NCI-H1092 treated with DMSO at 0.1 percent for 48 hours (cell line): ENCODE measurements around the gene PSMD10.

ENCODE experiments used
- DNase-seq: peaks from one replicate; lab custom pipeline; 2025; lab: John Stamatoyannopoulos, UW

The PSMD10 gene

GRCh38 chrX:108072746-108073145, 18.6 kb downstream of the PSMD10 start:
- DNase-seq = no peak

DNA sequence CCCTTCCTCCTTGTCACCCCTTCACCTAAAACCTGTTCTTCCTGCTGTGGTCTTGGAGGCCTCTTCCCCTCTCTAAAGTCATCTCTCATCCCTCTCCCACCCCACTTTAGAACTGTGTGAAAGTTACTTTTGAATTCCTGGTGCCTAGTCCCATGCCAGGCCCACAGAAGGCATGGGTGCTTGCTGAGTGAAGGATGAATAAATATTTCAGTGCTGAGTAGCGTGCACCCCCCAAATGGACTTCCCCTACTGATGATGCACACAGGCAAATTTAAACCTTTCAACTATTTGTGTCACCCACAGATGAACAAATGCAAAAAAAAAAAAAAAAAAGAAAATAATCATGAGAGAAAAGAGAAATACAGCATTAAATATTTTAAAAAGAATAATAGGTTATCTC, 19.8 kb downstream of the PSMD10 start:
- DNase-seq = no peak

DNA sequence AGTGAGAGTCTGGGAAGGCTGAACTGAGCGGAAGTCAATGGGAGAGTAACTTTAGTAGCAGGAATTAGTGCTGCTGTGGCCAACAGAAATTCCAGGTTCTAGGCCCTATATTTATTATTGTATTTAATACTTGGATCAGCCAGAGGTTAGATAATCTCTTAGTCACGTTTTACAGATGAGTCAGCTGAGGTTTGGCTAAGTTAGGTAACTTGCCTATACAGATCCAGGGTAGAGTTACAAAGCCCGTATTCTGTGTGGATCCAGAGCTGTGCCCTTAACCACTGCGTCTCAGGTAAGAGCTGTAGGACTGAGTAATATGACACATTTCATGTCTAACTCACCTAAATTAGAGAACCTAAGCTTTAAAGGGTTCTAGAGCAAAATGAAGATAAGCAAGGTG, 20.5 kb downstream of the PSMD10 start:
- no peak for DNase-seq

DNA sequence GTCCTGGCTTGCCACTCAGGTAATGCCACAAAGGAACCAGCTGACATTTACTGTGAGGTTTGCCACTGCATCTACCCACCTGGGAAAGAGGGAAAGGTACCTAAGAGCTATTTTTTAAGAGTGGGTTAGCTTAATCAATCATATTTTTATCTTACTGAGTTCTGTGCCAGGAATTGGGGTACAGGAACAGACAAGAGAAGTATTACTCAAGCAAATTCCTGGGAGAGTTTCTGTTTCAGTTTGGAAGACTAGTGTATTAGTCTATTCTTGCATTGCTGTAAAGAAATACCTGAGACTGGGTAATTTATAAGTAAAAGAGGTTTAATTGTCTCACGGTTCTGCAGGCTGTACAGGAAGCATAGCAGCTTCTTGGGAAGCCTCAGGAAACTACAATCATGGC, 23.2 kb downstream of the PSMD10 start:
- DNase-seq = no peak

DNA sequence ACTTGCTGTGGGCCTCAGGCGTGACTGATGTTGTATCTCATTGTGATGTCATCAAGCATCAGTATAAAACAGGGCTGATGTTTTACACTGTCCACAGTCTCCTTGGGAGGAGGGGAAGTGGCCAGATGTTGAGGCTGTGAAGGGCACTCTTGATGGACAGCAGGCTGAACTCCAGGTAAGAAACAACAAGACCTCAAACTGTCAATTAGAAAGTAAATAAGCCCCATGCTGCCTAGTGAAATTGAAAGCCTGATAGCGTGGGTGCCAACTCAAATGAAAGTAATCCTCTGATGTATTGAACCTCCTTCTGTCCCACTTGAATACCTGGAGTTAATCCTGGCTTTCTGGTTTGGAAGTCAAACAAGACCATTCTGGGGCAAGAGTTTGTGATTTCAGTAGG, 26.7 kb downstream of the PSMD10 start:
- no peak for DNase-seq

GRCh38 chrX:108064001-108064400, 27.3 kb downstream of the PSMD10 start:
- DNase-seq = no peak

DNA sequence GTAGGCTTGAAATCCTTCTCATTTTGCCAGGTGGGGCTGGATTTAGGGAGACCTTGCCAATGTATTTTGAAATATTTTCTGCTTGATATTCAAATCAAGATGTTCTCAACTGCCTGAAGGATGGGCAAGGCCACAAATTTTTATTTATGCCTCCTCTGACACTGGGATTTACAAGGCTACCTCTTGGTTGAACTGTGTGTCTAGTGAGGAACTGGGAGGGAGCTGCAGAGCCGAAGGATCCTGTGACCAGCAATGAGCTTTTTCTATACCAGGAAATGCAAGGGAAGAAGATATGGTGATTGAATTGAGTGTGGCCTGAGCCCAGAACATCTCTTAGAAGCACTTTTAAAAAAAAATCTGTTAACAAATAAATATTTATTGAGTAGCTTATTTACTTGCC, 31.5 kb downstream of the PSMD10 start:
- DNase-seq = no peak

- no peak for DNase-seq
Measured at GRCh38 chrX:108055546-108055945, 35.8 kb downstream of the PSMD10 start.

DNA sequence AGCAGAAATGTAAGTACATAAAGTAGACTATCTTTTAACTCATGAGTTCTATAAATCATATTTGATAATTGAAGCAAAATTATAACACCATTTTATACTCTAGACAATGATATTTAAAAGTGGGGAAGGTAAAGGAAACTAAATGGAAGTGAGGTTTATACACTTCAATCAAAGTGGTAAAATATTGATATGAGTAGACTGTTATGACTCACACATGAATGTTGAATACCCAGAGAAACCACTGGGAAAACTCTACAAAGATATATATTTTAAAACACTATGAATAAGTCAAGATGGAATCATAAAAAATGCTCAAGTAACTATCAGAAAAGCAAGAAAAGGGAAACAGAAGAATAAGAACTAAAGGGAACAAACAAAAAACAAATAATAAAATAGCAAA, 38.1 kb downstream of the PSMD10 start:
- DNase-seq = no peak

- DNase-seq = no peak
Measured at GRCh38 chrX:108049649-108050048, 41.7 kb downstream of the PSMD10 start.

DNA sequence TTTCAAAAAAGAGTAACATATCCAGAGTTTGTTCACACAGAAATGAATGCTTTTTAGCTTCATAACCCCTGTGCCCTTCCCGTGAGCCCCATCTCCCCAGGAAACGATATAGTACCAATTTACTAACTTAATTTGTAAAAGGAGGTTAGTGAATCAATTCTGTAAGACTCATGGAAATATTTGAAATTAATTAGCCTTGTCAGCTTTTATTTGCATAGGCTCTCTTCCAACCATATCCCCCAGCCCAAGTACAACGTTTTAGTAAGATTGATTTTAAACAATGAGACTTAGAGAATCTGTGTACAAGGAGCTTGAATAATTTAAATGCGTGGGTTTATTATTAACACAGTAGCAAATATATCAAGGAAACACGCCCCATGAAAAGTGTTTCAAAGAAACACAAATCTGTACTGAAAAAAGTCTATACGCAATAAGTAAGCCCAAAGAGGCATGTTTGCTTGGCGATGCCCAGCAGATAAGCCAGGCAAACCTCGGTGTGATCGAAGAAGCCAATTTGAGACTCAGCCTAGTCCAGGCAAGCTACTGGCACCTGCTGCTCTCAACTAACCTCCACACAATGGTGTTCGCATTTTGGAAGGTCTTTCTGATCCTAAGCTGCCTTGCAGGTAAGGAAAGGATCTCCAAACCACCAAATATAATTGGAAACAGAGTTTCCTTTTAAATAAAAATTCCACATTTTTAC, 46.6 kb downstream of the PSMD10 start, which contains the start of gene VSIG1:
TSS of gene VSIG1 (plus strand) at position 512 of the 703 bp plus-strand sequence. CDS start at position 578, 66 bp downstream.
- no peak for DNase-seq

- no peak for DNase-seq
Measured at GRCh38 chrX:108036298-108036973, 54.9 kb downstream of the PSMD10 start.

DNA sequence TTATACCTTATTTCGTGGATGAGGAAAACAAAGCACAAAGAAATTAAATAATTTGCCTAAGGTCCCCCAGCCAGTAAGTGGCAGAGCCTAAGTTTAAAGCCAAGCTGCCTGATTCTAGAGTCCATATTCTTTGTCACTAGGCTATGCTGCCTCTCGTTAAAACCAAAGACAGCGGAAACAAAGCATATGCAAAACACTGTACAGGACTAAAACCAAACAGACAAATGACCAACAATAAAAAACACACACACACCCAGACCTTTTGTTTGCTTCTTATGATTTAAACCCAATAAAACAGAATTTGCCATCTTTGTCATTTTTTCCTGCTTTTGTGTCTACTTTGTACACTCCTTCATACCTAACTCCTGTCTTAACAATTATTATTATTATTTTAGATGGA, 56.6 kb downstream of the PSMD10 start:
- no peak for DNase-seq
